ENCODE data around the gene CFAP74. TPM values are rescaled to one million over a fixed set of nuclear protein-coding genes. Genes with fewer than 3 reads are reported as not detected.

Gene CFAP74
- polyA plus RNA-seq, 1 donor: 0.19 TPM

DNA sequence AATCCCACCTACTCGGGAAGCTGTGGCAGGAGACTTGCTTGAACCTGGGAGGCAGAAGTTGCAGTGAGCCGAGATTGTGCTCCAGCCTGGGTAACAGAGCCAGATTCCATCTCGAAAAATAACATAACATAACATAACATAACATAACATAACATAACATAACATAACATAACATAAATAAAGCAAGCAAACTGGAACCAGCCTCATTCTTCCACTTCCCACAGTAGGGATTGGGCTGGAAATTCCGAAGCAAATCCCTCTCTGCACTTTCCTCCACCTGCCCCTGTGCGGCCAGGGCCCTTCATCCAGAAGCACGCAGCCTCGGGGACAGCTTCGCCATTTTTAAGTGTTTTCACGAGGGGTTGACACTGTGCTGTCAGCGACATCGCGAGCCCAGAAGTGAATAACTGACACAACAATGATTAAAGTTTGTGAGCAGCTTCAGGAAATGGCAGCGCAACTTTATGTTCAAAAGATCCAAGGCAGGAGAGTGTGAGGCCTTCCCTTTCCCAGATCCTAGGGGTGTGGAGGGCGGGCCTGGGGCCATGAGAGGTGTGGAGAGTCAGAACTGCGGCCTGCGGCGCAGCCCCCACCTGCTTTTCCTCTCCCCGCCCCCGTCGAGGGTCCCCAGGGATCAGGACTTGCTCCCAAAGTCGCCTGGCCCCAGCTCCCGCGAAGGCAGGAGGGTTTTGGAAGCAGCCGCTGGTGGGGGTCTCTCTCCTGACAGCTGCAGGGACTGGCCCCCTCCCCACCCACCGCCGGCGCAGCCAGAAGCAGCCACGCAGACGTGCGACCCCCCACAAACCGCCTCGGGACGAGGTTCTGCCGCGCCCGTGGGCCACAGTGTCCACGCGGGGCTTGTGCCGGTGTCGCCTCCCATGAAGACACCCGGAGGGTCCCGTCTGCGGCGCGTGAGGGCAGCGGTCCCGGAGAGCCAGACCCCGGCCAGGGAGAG is 14.9 kb upstream of the CFAP74 start:
- no peak for DNase-seq

DNA sequence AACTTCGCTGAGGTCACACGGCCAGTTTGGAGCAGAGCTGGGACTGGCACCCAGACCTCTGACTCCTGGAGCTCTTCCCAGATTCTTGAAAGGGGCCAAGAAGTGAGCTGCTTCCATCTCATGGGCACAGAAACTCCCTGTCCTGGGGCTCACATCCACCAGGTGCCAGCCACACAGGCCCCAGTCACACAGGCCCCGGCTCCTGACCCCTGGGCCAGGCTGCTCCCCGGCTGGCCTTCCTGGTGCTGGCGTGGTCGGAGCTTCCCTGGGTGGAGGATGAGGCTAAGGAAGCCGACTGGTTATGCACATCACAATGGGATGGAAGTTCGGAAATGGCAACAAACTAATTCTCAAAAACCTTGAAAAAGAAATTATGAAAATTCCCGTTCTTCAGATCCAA is 12.5 kb upstream of the CFAP74 start:
- DNase-seq: no peak

DNA sequence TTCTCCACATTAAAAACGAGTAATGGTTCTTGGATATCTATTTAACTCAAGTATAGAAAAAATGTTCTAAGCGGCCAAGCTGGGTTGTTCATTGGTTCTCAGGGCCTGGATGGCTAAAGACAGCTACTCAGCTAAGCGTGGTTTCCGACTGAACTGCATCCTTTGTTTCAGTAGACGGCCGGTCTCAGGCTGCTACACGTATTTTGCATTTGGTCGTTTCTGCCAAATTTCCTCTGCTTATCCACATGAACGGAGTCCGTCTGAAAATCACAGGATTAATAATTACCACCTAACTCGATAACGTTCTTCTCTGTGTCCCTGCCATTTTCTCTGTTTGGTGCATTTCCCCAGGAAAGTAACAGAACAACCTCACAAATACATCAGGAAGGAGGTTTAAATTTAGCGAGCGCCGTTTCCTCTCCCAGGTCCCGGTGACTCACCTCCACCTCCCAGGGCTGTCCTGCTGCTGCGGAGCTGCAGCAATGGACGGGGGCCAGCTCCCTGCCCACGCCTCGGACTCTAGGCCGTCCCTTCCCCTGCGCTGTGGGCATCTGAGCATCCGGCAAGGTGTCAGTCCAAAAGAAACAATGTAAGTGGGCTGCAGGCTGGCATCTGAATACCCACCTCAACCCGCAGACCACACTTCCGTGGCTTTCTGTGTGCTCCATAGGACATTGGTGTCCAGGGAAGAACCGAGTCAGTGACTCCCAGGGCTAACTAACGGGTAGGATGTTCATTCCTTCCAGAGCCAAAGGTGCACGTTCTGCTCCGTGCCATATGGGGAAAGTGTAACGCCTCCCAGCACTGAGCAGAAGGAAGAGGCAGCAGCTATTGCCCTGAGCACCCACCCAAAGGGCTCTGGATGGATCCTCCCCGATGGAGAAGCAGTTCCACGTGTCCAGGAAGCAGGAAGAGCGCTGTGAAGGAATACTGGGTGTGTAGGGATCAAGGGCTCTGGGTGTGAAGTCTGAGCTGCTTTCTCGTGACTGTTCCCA is 11.5 kb upstream of the CFAP74 start:
- DNase-seq: no peak

DNA sequence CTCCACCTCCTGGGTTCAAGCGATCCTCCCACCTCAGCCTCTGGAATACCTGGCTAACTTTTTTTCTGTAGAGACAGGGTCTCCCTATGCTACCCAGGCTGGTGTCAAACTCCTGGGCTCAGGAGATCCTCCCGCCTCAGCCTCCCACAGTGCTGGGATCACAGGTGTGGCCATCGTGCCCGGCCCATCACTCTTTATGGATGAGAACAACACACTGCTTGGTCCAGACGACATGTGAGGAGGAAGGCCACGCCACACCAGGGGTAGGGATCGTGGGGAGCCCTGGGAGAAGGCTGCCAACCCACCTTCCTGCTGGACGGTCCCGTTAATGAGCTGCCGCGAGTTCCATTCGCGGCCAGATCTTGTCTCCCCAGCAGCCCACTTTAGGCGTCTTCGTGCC is 10.6 kb upstream of the CFAP74 start:
- DNase-seq: no peak

DNA sequence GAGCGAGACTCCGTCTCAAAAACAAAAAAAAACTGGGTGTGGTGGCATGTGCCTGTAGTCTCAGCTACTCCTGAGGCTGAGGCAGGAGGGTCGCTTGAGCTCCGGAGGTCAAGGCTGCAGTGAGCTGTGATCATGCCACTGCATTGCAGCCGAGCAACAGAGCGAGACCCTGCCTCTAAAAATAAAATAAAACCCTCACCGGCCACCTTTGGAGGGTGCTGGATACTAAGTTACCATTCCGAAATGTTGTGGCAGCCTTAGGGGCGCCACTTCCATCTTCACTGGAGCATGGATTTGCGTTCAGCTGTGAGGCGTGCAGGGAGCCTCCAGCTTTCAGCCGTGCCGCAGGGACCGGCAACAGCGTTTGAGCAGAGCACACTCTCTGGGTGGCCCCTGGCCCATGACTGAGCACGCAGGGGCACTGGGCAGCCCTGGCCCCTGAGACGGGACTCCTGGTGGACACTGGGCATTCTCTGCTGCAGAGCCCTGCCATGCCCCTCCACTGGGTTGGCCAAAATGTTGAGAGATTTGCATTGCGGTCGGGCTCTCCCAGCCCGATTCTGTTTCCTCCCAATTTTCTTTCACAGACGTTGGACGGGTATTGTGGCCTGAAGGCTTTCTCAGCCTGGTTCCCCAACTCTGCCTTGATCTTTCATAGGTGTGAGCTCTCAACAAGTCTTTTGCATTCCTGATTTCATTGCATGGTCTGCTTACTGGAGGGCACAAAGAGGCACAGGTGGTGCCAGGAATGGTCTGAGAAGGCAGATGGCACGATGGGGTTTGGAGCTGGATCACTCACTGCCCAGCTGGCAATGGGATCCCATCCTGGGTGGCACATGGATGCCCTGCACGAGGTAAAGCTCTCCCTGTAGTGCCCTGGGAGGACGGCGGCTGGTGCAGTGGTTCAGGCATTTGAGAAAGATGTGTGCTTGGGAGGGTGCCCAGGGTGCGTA is 5.8 kb upstream of the CFAP74 start:
- no peak for DNase-seq

DNA sequence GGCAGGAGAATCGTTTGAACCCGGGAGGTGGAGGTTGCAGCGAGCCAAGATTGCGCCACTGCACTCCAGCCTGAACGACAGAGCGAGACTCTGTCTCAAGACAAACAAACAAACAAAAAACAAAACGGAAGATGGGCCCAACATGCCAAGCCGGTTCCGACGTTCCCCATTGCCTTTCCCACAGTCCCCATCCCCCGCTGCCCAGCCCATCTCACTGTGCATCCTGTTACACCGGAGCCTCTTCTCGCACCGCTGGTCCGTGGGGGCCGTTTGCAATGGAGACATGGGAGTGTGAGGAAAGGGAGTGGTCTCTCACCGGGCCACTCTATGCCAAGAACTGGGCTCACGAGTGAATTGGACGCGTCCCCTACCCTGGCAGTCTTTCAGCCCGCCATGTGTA is 1.3 kb upstream of the CFAP74 start:
- no peak for DNase-seq

DNA sequence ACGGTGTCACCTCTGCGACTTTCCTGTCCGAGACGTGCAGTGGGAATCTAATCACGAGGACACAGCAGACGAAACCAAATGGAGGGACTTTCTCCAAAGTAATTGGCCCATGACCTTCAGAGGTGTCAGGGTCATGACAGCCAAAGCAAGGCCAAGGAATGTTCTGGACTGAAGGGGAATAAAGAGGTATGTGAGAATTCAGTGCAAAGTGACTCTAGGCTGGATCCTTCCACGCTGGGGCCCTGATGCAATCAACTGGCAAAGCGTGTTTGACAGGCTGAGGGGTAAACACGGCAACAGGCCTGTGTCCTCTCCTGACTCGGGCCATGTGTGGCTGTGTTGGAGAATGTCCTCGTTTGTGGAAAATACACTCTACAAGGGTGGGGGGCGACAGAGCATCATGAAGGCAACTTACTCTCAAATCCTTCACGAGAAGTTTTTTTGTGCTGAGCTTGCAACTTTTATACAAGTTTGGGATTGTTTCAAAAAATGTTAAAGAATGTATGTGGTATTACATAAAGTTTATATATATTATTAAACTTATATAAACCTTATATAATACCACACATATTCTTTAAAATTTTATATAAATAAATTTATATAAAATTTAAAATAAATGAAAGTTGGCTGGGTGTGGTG is 1.7 kb downstream of the CFAP74 start:
- no peak for DNase-seq

DNA sequence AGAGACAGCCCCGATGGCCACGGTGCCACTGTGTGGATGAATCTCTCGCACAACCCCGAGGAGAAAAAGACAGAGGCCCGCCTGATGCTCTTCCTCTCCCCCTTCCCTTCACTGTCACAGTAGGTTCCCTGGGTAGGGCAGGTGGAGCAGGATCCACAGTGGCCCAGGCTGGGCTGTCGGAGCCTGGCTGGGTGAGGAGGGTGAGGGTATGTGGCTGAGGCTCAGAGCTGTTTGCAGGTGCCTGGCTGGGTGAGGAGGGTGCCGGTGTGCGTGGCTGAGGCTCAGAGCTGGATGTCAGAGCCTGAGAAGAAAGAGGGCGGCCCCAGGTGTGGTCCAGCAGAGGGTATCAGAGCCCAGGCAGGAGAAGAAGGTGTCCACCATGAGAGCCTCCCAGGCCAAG is 2.7 kb downstream of the CFAP74 start:
- no peak for DNase-seq

DNA sequence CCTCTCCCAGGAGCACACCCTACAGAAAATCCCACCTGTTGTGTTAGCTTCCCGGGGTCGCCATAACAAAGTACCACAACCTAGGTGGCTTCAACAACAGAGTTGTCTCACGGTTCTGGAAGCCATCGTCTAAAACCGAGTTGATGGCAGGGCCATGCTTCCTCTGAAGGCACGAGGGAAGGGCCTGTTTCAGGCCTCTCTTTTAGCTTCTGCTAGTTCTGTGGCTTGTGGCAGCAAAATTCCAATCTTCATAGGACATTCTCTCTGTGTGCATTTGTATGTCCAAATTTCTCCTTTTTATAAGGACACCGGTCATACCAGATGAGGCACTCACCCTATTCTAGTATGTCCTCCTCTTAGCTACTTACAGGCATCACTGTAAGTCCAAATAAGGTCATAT is 3.2 kb downstream of the CFAP74 start:
- no peak for DNase-seq

DNA sequence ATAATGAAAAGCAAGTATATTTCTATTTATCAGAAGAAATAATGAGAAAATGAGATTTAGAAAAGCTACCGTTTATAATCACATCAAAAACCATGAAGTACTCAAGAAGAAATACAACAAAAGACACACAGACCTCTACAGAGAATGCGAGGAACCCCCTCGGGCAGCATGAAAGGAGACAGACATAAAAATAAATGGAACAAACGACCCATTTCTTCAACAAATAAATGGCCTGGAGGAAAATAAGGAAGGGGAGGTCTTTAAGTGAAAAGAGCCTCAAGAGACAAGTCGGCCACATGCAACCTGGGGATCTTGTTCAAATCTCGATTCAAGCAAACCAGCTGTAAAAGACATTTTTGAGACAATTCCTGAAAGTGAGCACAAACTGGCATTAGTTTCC is 6.0 kb downstream of the CFAP74 start:
- no peak for DNase-seq

DNA sequence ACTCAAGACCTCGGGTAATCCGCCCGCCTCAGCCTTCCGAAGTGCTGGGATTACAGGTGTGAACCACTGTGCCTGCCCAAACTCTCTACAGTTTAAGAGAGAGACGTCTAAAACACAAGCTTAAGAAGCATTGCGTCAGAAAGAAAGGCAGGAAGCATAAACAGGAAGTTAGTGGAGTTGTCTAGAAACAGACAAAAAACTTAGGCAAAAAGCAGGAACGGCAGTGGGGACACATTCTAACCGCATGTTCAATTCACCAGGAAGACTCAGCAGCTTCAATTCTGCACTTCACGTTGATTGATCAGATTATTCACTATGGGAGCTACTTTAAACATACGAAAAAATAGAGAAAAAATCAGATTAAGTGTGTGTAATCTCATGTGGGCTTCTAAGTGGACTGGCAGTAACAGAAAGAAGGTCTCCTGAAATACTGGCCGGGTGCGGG is 7.4 kb downstream of the CFAP74 start:
- no peak for DNase-seq

DNA sequence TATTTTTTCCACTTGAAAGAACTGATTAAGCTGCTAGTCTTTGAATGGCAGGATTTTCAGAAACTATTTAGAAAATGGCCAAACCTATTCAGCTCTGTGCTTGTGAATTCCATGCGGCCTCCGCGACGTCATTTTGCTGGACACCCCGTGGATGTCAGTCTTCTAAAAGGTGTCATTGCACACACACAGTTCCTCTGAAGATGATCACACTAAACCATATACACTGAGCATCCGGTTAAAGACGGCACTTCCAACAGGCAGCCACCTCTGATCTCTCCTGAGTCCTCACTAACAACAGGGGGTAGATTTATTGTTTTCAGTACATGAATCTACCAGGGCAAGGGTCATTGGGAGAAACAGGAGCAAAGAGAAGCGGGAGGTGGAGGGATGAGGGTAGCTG is 9.1 kb downstream of the CFAP74 start:
- DNase-seq: no peak

DNA sequence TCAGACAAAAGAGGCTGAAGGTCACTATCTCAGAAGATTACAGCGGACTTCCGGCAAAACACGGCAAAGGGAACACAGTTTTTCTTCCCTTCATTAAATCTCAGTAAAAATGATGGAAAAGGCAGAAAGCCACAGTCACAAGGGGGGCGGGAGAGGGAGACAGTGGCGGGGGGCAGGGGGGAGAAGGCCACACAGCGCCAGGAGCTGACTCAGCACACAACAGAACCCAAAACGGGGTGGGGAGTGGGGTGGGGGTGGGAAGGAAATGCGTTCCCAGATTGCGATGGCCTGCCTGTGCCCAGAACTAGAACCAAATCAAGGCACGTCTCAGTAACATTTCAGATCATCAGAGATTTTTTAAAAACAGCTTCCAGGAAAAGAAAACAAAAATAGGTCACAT is 13.4 kb downstream of the CFAP74 start:
- DNase-seq: peak; percentile 62

DNA sequence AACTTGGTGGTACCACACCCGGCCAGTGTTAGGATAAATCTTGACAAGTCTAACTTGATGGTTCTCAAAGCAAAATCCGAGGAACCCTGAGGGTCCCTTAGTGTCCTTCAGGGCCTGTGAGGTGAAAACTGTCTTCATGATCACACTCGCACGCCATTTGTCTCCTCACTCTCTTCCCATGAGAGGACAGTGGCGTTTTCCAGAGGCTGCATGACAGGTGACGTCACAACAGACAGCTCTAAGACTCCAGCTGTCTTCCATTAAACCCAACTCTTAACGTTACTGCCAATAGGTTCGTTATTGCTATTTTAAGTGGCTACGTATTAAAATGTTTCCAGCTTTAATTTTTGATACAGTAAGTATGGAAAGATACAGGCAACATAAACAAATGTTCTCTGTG is 13.8 kb downstream of the CFAP74 start:
- peak; percentile 39 for DNase-seq

DNA sequence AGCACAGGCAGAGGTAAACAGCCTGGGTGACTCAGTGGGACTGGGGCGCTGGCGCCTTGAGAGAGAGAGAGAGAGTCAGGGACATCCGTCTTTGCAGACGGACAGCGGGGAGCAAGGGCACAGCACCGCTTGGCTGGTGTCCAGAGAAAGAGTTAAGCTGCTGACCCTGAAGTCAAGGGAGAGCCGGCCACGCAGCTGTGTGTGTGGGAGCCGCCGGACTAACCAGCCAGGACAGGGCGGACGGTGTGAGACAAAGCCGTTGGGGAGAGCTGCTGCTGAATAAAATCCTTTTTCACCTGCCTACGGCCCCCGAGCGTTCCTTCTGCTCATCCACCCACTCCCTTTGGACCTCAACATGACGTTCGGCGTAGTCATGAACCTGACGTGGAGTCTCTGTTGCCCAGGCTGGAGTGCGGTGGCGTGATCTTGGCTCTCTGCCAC is 14.5 kb downstream of the CFAP74 start:
- DNase-seq: no peak

DNA sequence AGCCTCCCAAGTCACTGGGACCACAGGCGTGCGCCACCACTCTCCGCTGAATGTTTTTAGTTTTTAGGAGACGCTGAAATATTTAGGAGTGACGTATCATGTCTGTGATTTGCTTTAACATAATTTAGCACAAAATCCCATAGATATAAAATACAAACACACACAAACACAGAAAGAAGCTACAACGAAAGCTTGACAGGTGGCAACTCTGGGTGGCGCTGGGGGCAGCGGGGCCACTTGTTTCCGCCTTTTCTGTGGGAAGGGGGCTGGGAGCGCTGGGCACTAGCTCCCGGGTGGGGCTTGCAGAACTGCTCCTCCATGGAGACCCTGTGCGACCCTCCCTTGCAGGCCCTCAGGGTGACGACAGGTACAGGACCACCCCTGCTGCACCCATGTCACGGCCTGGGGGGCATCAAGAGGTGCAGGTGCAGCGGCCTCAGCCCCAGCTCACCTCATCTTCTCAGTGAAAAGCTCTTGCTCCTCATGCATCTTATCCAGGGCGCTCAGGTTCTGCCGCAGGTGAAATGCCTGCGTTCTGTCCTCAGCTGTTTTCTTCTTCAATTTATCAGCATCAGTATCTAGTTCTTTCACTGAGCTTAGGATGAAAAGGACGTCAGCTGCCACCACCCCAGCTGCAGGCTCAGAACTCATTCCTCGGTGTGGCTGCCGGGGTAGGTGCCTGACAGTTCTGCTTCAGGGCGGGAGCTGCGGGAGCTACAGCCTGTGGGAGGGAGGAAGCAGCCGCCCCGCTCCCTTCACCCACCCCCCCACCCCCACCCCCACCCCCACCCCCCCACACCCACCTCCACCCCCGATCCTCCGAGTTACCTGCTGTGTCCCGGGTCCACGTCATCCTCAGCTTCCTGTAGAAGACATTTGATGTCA is 15.3 kb downstream of the CFAP74 start:
- DNase-seq: no peak

DNA sequence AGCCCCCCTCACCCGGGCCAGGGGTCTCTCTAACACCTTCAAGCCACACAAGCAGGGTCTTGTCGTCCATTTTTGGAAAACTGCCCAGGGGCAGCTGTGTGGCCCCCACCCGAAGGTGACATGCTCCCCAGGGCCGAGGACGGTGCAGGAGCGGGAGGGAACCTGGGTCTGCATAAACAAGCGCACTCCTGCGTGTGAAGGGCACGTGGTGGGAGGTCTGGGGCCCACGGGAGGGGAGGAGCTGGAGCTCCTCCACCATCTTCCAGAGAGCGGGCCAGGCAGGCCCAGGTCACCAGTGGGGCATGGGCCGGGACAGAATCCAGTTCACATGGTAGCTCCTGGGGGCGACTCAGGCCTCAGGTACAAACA is 16.5 kb downstream of the CFAP74 start:
- DNase-seq: no peak

DNA sequence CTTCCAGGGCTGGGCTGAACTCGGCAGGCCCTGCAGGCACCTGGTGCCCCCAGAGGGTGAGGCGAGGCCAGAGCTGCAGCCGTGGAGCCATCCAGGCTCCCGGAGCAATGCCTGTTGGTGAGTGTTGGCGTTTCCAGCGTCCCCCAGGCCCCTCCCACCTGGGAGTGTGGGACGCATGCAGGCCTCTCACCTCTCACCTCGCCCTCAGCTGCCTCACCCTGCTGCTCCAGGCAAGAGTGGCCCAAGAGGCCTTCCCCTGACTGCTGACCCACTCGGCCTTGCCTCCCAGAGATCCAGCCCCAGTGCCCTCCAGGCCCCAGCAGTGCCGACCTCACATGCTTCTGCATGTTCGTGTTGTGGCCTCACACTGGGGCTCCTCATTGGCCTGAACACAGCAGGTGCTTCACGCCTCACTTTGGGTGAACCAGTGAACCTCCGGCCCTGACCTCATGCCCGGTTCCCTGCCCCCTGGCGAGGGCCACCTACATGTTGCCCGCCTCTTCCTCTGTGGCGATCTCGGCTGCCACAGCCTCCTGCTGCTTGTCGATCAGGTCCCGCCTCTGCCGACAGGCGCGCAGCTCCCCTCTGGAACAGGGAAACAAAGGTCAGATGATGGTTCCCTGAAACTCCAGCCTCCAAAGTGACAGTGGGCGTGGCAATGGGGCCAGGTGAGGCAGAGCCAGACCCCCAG is 17.0 kb downstream of the CFAP74 start:
- no peak for DNase-seq

DNA sequence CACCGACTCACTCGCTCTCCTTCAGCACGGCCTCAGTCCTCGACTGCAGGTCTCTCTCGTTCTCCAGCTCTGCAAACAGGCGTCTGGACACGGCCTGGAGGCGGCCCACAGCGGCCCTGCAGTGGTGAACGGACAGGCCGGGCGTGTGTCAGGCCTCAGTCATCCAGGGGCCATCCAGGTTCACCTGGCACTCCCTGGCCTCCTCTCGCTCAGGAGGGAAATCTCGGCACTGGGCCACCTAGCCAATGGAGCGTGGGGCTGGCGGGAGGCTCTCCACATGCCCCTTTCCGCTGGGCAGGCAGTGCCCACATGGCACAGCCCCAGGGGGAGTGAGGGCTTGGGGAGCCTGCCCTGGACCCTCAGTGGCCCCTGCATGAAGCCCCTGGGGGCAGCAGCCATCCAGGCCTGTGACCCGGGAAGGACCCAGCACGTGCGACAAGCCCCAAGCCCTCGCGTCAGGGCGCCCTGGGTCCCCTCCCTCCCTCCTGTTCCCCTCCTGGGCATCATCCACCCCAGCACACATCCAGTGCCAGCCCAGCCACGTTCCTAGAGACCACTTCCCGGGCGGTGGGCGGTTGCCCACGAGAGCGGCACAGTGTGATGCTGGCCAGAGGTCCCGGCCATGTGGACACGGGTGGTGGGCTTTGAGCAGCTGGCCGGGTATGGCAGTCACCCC is 18.1 kb downstream of the CFAP74 start:
- no peak for DNase-seq
